Uterus (tissue), 4 donors: ENCODE results near the gene DDX4. TPM values are rescaled to one million over a fixed set of nuclear protein-coding genes. Genes with fewer than 3 reads are reported as not detected.
"Not testable (repeated sequence)": the region's sequence is repeated elsewhere in the genome, so short reads cannot be mapped to it uniquely, and the experiment has no call there.

Source experiments
- DNase-seq, 2 donors: peaks; one replicate each; pipeline ENCODE4 v3.0.0-alpha.2; 2019 to 2020
- H3K27ac ChIP-seq, 2 donors: fragments of 200-600 bp; sonication (generic); 1 replicate in 1 of 2; 2 replicates in 1 of 2; pipeline ENCODE4 v1.5.1; 2016 to 2018
- H3K27me3 ChIP-seq, 2 donors: fragments of 200-600 bp; sonication (generic); one replicate each; pipeline ENCODE4 v1.5.1; 2018 to 2019; ENCODE audit warnings: control low read depth in 1 of 2
- H3K36me3 ChIP-seq, 2 donors: fragments of 200-600 bp; sonication (generic); one replicate each; pipeline ENCODE4 v1.5.1; 2019; ENCODE audit warnings: control low read depth in 1 of 2
- H3K4me1 ChIP-seq, 2 donors: fragments of 200-600 bp; sonication (generic); one replicate each; pipeline ENCODE4 v1.5.1; 2018 to 2019; ENCODE audit warnings: control low read depth in 1 of 2
- H3K4me3 ChIP-seq, 2 donors: fragments of 200-600 bp; sonication (generic); 1 replicate in 1 of 2; 2 replicates in 1 of 2; pipeline ENCODE4 v1.5.1; 2018 to 2019; ENCODE audit warnings: mild to moderate bottlenecking in 1 of 2
- H3K9me3 ChIP-seq, 2 donors: fragments of 200-600 bp; sonication (generic); one replicate each; pipeline ENCODE4 v1.5.1; 2019; ENCODE audit warnings: control low read depth in 1 of 2
- CTCF ChIP-seq, 4 experiments: fragments of 200-600 bp in 2 of 4; fragments of 450-650 bp in 2 of 4; sonication (generic) in 2 of 4; IDR thresholded peaks; one replicate each; pipeline ENCODE4 v1.5.1; 2016 to 2019; ENCODE audit warnings: antibody characterized with exemption in 4 of 4, mild to moderate bottlenecking in 2 of 4, moderate library complexity in 1 of 4
- POLR2A ChIP-seq, 2 donors: fragments of 450-650 bp; IDR thresholded peaks; one replicate each; pipeline ENCODE4 v1.6.1; 2016; ENCODE audit warnings: antibody characterized with exemption in 2 of 2, mild to moderate bottlenecking in 1 of 2, moderate library complexity in 1 of 2
- intact Hi-C: fragments of 100-400 bp; cut with DNase I; formaldehyde crosslinking; loops from one replicate; pipeline ENCODE4 v1.15.1; 2023; ENCODE audit warnings: low total_unique reads
- total RNA-seq, 4 donors: library from RNA; depleted of rRNA in 3 of 4; stranded (reverse); fragments of >200 nt in 3 of 4; gene quantifications; one replicate each; pipeline versions ENCODE4 v1.1.0 to v1.2.4, GENCODE V29; 2014 to 2023
- donor health status: DM: yes; HTN: yes; CAD: no.

DDX4 gene
- under 1 TPM in 1 of 4 donors, not detected in 3; 0.48 TPM for total RNA-seq

GRCh38 chr5:55737793-55738192 lies at the start of gene DDX4:
Gene DDX4, plus strand, starts transcription at chr5:55738061. Its CDS starts 903 bp downstream, at chr5:55738964.
- DNase-seq = no peak
- Histone ChIP-seq H3K4me3 (no peak within 1 kb of the TSS), H3K27ac (no peak within 1 kb of the TSS), H3K27me3 (no peaks in the 10 kb centered on the region), H3K9me3 (no peaks in the 10 kb centered on the region), H3K36me3 (no peaks in the 10 kb centered on the region), H3K4me1 (no peaks in the 10 kb centered on the region)
- intact Hi-C loops = no loop called here
- TF ChIP-seq CTCF (IDR thresholded peaks at IDR 0.05) (no peak), POLR2A (IDR thresholded peaks at IDR 0.05) (no peak)

GRCh38 chr5:55691265-55692105 lies 46.4 kb upstream of the DDX4 start:
- no peak overlapping the region for H3K4me3 ChIP-seq
- TF ChIP-seq CTCF (IDR thresholded peaks at IDR 0.05) = peak; percentile 63 to 75 (median 64)
- no peak for TF ChIP-seq POLR2A (IDR thresholded peaks at IDR 0.05)
- no peaks in the 10 kb centered on the region for H3K27me3 ChIP-seq
- peak overlapping the region; percentile 36 to 71 for H3K27ac ChIP-seq
- H3K9me3 ChIP-seq = no peaks in the 10 kb centered on the region
- DNase-seq = no peak
- intact Hi-C loops = loop anchor here (10.0 kb wide), 1 partner anchor 287 kb away; no protein-coding TSS in a partner anchor
- no peaks in the 10 kb centered on the region for H3K4me1 ChIP-seq
- no peaks in the 10 kb centered on the region for H3K36me3 ChIP-seq

DNA sequence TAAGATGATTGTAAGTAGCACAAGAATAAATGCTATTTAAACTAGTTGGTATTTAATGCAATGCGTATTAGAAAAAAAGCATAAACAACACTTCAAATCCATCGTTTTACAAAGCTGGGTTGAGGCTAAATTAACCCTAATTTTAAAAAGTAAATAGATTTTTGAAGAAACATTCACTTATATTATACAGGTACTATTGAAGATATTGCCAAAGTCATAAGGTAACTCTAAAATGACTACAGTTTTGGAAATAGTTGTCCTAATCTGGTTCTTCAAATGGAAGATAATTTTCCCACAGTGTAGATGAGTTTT lies 45.8 kb upstream of the DDX4 start:
- Histone ChIP-seq H3K9me3 (no peaks in the 10 kb centered on the region), H3K4me3 (no peak overlapping the region), H3K36me3 (no peaks in the 10 kb centered on the region), H3K27me3 (no peaks in the 10 kb centered on the region), H3K4me1 (no peaks in the 10 kb centered on the region), H3K27ac (peak overlapping the region in 1 of 2 donors; percentile 71)
- no peak for DNase-seq
- intact Hi-C loops = loop anchor here (10.0 kb wide), 1 partner anchor 287 kb away; no protein-coding TSS in a partner anchor
- TF ChIP-seq CTCF (IDR thresholded peaks at IDR 0.05) (no peak), POLR2A (IDR thresholded peaks at IDR 0.05) (no peak)

DNA sequence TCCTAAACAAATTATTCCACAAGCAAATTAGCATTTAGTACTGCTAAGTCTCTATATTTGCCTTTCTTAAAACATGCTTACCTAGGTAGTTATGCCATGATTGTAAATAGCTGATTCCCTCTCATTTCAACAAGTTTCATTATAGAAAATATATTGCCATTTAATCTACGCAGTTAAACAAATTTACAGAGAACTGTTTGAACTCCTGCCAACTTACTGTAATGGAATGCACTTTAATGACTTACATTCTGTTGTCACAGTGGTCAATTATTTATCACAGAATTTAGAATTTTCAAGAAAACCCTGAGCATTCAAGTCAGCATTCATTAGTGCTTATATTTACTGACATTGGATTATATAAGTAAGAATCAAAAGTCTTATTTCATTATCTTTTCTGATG lies 45.4 kb upstream of the DDX4 start:
- no peak overlapping the region for H3K4me3 ChIP-seq
- intact Hi-C loops = loop anchor here (10.0 kb wide), 1 partner anchor 288 kb away; no protein-coding TSS in a partner anchor
- peak overlapping the region in 1 of 2 donors; percentile 71 for H3K27ac ChIP-seq
- no peaks in the 10 kb centered on the region for H3K4me1 ChIP-seq
- no peaks in the 10 kb centered on the region for H3K9me3 ChIP-seq
- no peaks in the 10 kb centered on the region for H3K27me3 ChIP-seq
- H3K36me3 ChIP-seq = no peaks in the 10 kb centered on the region
- DNase-seq = no peak
- no peak for TF ChIP-seq CTCF (IDR thresholded peaks at IDR 0.05)
- no peak for TF ChIP-seq POLR2A (IDR thresholded peaks at IDR 0.05)

DNA sequence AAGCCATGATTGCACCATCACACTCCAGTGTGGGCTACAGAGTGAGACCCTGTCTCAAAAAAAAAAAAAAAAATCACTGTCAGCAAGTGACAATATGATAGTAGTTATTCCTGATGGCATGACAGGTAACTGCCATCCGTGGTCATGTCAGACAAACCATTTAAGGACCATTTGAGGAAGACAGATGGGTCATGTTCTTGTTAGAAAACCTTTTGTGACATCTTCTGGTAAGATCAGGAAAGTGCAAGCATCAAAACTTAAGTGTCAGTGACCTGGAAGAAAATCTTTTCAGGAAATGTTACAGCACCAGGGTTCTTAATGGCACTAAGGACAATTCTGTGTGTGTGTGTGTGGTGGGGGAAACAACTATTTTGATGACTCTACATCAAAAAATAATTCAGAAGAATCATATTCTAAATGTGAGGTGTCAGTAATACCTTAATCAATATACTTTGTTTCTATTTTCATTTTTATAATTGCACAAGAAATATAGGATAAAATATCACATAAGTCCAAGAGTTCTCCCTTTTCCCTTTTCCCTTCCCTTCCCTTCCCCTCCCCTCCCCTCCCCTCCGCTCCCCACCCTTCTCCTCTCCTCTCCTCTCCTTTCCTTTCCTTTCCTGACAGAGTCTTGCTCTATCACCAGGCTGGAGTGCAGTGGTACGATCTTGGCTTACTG lies 43.6 kb upstream of the DDX4 start:
- Histone ChIP-seq H3K9me3 (no peaks in the 10 kb centered on the region), H3K27ac (no peak overlapping the region)
- intact Hi-C loops = loop anchor here (10.0 kb wide), 1 partner anchor 289 kb away; no protein-coding TSS in a partner anchor

GRCh38 chr5:55696704-55697103 lies 41.2 kb upstream of the DDX4 start:
- DNase-seq, H3K4me1 ChIP-seq, H3K27me3 ChIP-seq, H3K36me3 ChIP-seq, H3K4me3 ChIP-seq, H3K27ac ChIP-seq, H3K9me3 ChIP-seq: not testable (repeated sequence)
- intact Hi-C loops = loop anchor here (10.0 kb wide), 1 partner anchor 292 kb away; no protein-coding TSS in a partner anchor

More for the DNA sequence above, 43.6 kb upstream of the DDX4 start:
- Histone ChIP-seq H3K36me3 (no peaks in the 10 kb centered on the region), H3K27me3 (no peaks in the 10 kb centered on the region), H3K4me1 (no peaks in the 10 kb centered on the region), H3K4me3 (no peak overlapping the region)
- TF ChIP-seq POLR2A (IDR thresholded peaks at IDR 0.05) = no peak
- peak; percentile 30 to 54 (median 40) for TF ChIP-seq CTCF (IDR thresholded peaks at IDR 0.05)
- no peak for DNase-seq
